Activated T-cell treated with anti-CD3 and anti-CD28 coated beads for 4 hours (primary cell): ENCODE data around the gene PPP2R2C.

Experiments
- DNase-seq: peaks from one replicate; pipeline ENCODE4 v3.0.0-alpha.2; 2020

The PPP2R2C gene

GRCh38 chr4:6422105-6422504 lies 50.3 kb downstream of the PPP2R2C start:
- no peak for DNase-seq

DNA sequence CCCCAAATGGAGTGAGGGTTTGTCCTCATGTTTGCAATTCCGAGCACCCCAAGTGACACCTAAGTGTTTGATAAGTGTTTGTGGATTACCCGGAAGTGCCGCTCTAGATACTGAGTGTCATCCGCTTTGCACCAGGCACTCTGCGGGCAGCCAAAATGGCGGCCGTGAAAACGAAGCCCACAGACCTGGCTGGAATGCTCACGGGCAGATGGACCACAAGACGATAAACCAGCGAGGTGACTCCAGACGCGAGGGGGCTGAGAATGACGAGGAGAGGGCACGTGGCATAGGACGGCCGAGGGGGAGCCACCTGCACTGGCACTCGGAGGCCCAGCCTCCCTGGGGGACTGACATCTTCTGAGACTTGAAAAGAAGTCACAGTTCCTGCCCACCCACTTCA lies 51.0 kb downstream of the PPP2R2C start:
- no peak for DNase-seq

GRCh38 chr4:6420972-6421371 lies 51.4 kb downstream of the PPP2R2C start:
- no peak for DNase-seq

GRCh38 chr4:6420036-6420435 lies 52.4 kb downstream of the PPP2R2C start:
- no peak for DNase-seq

- DNase-seq: no peak
Measured at GRCh38 chr4:6419452-6420028, 52.9 kb downstream of the PPP2R2C start.

DNA sequence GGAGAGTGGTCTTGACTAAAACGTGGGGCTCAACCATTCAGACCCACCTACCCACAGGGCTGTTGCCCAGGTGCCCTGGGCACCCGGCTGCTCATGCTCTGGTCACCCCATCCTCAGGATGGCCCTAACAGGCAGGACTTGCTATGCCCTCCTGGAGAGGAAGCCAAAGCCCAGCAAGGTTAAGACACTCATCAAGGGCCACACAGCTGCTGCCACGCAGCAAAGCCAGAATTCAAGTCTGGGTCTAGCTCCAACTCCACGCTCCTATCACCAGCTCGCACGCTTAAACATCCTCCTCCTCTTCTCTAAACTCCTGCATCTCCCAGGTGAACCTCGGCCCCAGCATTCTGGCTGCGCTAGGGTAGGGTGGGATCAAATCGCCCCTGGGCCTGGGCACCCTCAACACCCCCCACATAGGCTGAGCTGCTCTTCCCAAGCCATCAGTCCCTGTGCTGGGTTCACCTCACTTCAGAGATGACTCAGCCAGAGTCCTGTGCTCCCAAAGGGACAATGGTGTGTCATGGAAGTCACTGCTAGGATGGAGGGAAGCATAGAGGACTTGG lies 54.1 kb downstream of the PPP2R2C start:
- DNase-seq: no peak

DNA sequence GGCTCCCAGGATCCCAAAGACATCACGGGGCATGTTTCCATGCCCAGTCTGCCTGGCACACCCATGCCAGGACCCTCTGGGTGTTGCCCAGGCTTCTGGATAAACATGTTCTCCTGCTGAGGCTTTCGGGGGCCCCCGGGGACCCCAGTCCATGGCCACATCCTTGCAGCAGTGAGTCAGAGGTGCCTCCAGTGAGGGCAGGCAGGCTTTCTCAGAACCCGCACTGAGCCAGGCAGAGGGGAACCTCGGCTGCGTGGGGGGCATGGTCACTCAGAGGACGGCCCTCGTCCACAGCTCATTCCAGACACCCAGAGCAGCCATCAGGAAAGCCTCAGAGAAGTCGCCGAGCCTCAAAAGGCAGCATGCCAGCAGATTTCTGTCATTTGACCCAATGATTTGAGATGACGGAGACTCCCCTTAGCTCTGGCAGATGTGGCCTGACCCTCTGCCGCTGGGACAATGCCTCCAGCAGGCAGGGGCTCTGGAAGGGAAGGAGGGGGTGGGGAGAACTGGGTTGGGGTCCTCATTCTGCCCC lies 54.8 kb downstream of the PPP2R2C start:
- no peak for DNase-seq

- DNase-seq: no peak
Measured at GRCh38 chr4:6416518-6417286, 55.7 kb downstream of the PPP2R2C start.

GRCh38 chr4:6415031-6415705 lies 57.2 kb downstream of the PPP2R2C start:
- DNase-seq: no peak

- DNase-seq: no peak
Measured at GRCh38 chr4:6414578-6414977, 57.8 kb downstream of the PPP2R2C start.

GRCh38 chr4:6410664-6411063 lies 61.8 kb downstream of the PPP2R2C start:
- DNase-seq: no peak

DNA sequence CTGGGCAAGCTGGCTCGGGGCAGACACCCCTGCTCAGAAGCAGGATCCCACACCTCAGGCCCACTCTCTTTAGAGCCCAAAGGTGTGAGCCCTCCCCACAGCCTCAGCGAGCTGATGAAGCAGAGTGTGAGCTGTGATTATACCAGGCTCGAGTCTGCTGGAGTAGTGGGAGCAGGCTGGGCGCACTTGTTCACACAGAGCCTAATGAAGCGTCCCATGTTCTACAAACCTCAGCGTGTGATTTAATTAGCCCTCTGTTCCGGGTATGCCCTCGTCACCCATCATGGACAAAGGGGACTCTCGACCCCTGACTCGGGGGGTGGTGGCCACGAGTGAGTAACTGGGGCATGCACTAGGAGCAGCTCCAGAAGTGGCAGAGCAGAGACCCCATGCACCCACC lies 62.3 kb downstream of the PPP2R2C start:
- no peak for DNase-seq

DNA sequence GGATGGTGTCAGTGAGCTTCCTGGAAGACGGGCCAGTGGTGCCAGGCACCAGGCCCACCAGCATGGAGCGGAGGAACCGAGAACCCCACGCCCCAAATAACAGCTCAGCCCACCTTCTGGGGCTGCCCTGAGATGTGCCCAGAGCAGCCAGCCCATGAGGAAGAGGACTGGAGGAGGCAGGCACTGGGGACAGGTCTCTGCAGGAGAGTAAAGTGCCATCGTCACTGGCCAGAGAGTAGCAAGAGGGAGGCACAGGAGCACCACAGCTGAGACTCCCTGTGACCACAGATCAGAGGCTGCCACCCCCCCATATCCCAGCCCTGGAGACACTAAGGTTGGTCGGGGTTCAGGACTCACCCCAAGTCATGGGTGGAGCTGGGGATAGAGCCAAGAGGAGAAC lies 63.0 kb downstream of the PPP2R2C start:
- no peak for DNase-seq

GRCh38 chr4:6408263-6408662 lies 64.2 kb downstream of the PPP2R2C start:
- no peak for DNase-seq

GRCh38 chr4:6405397-6405706 lies 67.1 kb downstream of the PPP2R2C start:
- DNase-seq: no peak

GRCh38 chr4:6404611-6405396 lies 67.6 kb downstream of the PPP2R2C start:
- DNase-seq: no peak

- DNase-seq: no peak
Measured at GRCh38 chr4:6403400-6403685, 69.1 kb downstream of the PPP2R2C start.

GRCh38 chr4:6402566-6403399 lies 69.6 kb downstream of the PPP2R2C start:
- DNase-seq: no peak

DNA sequence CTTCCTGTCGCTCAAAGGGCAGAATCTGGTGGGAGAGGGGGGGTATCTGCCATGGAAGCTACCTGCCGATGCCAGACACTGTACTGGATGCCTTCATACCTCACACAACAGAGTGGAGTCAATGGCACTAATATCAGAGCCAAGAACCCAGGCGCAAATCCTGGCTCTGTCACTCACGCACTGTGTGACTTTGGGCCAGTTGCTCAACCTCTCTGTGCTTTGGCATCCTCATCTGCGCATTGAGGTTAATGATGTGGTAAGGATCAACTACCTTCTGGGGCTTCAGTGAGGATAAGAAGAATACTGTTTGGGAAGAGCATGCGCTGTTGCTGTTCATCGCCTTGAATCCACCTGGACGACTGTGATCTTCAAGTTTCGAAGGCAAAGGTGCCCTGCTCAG lies 70.6 kb downstream of the PPP2R2C start:
- DNase-seq: no peak

- DNase-seq: no peak
Measured at GRCh38 chr4:6396696-6397236, 75.6 kb downstream of the PPP2R2C start.

GRCh38 chr4:6395466-6396228 lies 76.8 kb downstream of the PPP2R2C start:
- no peak for DNase-seq
